Mesenchymal stem cell (in vitro differentiated cells and primary cell): ENCODE data around the gene KLRC1.

ENCODE experiments used
- DNase-seq: peaks from one replicate; pipeline ENCODE4 v3.0.0-alpha.2; 2013
- H2AFZ ChIP-seq: one replicate; pipeline ENCODE4 v1.6.1; 2013; ENCODE audit warnings: low read depth, mild to moderate bottlenecking, control low read depth, inconsistent platforms, low read length, moderate library complexity
- H2AK5ac ChIP-seq: 2 replicates; pipeline ENCODE4 v1.6.1; 2013; ENCODE audit warnings: low read length, moderate library complexity, mild to moderate bottlenecking, inconsistent platforms; ENCODE audit not compliant: severe bottlenecking
- H2BK120ac ChIP-seq: one replicate; pipeline ENCODE4 v1.6.1; 2013; ENCODE audit warnings: low read depth, mild to moderate bottlenecking, inconsistent platforms, low read length, moderate library complexity
- H2BK12ac ChIP-seq, 2 experiments: one replicate each; pipeline ENCODE4 v1.6.1; 2013; ENCODE audit warnings: inconsistent platforms in 2 of 2, low read length in 2 of 2, mild to moderate bottlenecking in 2 of 2, moderate library complexity in 2 of 2, control low read depth in 1 of 2
- H2BK15ac ChIP-seq: one replicate; pipeline ENCODE4 v1.6.1; 2013; ENCODE audit warnings: mild to moderate bottlenecking, low read depth, inconsistent platforms; ENCODE audit not compliant: poor library complexity, severe bottlenecking
- H2BK5ac ChIP-seq: 2 replicates; pipeline ENCODE4 v1.6.1; 2013; ENCODE audit warnings: low read depth, mild to moderate bottlenecking, low read length, control low read depth, inconsistent platforms; ENCODE audit not compliant: poor library complexity, severe bottlenecking
- H3K14ac ChIP-seq, 2 experiments: one replicate each; pipeline ENCODE4 v1.6.1; 2013; ENCODE audit warnings: inconsistent platforms in 2 of 2, low read length in 2 of 2, control low read depth in 1 of 2, mild to moderate bottlenecking in 1 of 2, moderate library complexity in 1 of 2
- H3K18ac ChIP-seq, 2 experiments: one replicate each; pipeline ENCODE4 v1.6.1; 2013; ENCODE audit warnings: inconsistent platforms in 2 of 2, low read length in 2 of 2, control low read depth in 1 of 2, low read depth in 1 of 2, mild to moderate bottlenecking in 1 of 2
- H3K23ac ChIP-seq, 2 experiments: one replicate each; pipeline ENCODE4 v1.6.1; 2013; ENCODE audit warnings: inconsistent platforms in 2 of 2, low read length in 2 of 2, mild to moderate bottlenecking in 2 of 2, moderate library complexity in 2 of 2, control low read depth in 1 of 2
- H3K27ac ChIP-seq: 2 replicates; pipeline ENCODE4 v1.5.1; 2013; ENCODE audit warnings: mild to moderate bottlenecking, moderate library complexity, low read length, control low read depth, inconsistent platforms; ENCODE audit not compliant: poor library complexity, severe bottlenecking
- H3K27me3 ChIP-seq, 2 experiments: 2 replicates each; pipeline versions ENCODE4 v1.6.1 to v1.7.0; 2013; ENCODE audit warnings: low read length in 2 of 2, mild to moderate bottlenecking in 2 of 2, moderate library complexity in 2 of 2, control low read depth in 1 of 2, inconsistent platforms in 1 of 2; ENCODE audit not compliant: control insufficient read depth in 1 of 2, insufficient read depth in 1 of 2
- H3K36me3 ChIP-seq, 2 experiments: 2 replicates each; pipeline versions ENCODE4 v1.6.1 to v1.7.0; 2013; ENCODE audit warnings: low read length in 2 of 2, control low read depth in 1 of 2, inconsistent platforms in 1 of 2, low read depth in 1 of 2, mild to moderate bottlenecking in 1 of 2; ENCODE audit not compliant: insufficient read depth in 2 of 2, control insufficient read depth in 1 of 2
- H3K4ac ChIP-seq, 2 experiments: one replicate each; pipeline ENCODE4 v1.6.1; 2013; ENCODE audit warnings: inconsistent platforms in 2 of 2, low read length in 2 of 2, mild to moderate bottlenecking in 2 of 2, moderate library complexity in 2 of 2, control low read depth in 1 of 2, low read depth in 1 of 2
- H3K4me1 ChIP-seq: 2 replicates; pipeline ENCODE4 v1.6.1; 2013; ENCODE audit warnings: low read depth, low read length, control low read depth; ENCODE audit not compliant: control insufficient read depth, insufficient read depth
- H3K4me2 ChIP-seq: 2 replicates; pipeline ENCODE4 v1.6.1; 2013; ENCODE audit warnings: low read length, mild to moderate bottlenecking, inconsistent platforms; ENCODE audit not compliant: poor library complexity, severe bottlenecking
- H3K4me3 ChIP-seq, 2 experiments: 2 replicates each; pipeline versions ENCODE4 v1.5.1 to v1.7.0; 2013; ENCODE audit warnings: low read length in 2 of 2, mild to moderate bottlenecking in 2 of 2, control low read depth in 1 of 2, low read depth in 1 of 2; ENCODE audit not compliant: insufficient read depth in 1 of 2
- H3K79me1 ChIP-seq: replicated peaks from 2 replicates; pipeline ENCODE4 v1.6.1; 2013; ENCODE audit warnings: mild to moderate bottlenecking, control low read depth, low read length, inconsistent platforms; ENCODE audit not compliant: poor library complexity, severe bottlenecking
- H3K9ac ChIP-seq: 2 replicates; pipeline ENCODE4 v1.7.0; 2013; ENCODE audit warnings: mild to moderate bottlenecking, low read length, moderate library complexity
- H3K9me3 ChIP-seq: 2 replicates; pipeline ENCODE4 v1.7.0; 2013; ENCODE audit warnings: mild to moderate bottlenecking, low read length; ENCODE audit not compliant: control insufficient read depth
- H4K8ac ChIP-seq: one replicate; pipeline ENCODE4 v1.6.1; 2013; ENCODE audit warnings: inconsistent platforms, mild to moderate bottlenecking, low read length, moderate library complexity
- H4K91ac ChIP-seq: one replicate; pipeline ENCODE4 v1.6.1; 2013; ENCODE audit warnings: mild to moderate bottlenecking, low read length, inconsistent platforms
- WGBS: methylation state at CpG from one replicate; pipeline ENCODE4 v1.1.7; 2013; ENCODE audit warnings: mixed read lengths; 5-methylcytosine and 5-hydroxymethylcytosine counted together

KLRC1 gene

DNA sequence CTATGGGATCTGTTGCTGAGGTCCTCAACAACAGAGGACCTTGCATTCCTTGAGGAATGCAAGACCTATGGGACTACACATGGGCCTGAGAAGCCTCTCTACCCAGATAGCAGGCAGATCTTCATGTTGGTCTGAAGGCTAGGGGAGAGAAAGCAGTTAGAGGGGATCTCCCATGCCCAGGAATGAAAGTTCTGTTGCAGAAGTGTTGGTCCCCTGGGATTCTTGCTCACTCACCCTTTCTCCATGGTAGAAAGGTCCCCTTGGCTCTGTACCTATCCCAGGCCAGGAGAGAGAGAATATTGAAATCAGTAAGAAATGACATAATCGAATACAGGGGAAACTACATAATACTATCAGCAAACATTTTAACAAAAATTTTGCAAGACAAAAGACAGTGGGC lies 16.5 kb upstream of the KLRC1 start:
- Histone ChIP-seq H3K18ac (no peak overlapping the region), H2BK15ac (no peak overlapping the region), H4K91ac (no peak overlapping the region), H3K23ac (no peak overlapping the region), H3K27ac (no peak overlapping the region), H2BK5ac (no peak overlapping the region), H2AFZ (no peak overlapping the region), H3K4me3 (no peak overlapping the region), H3K9me3 (no peaks in the 10 kb centered on the region), H3K27me3 (no peaks in the 10 kb centered on the region), H2AK5ac (no peak overlapping the region), H2BK12ac (no peak overlapping the region), H3K4me1 (no peaks in the 10 kb centered on the region), H4K8ac (no peak overlapping the region), H2BK120ac (no peak overlapping the region), H3K9ac (no peak overlapping the region), H3K4ac (no peak overlapping the region), H3K79me1 (no peaks in the 10 kb centered on the region), H3K36me3 (no peaks in the 10 kb centered on the region), H3K14ac (no peak overlapping the region), H3K4me2 (no peak overlapping the region)
- DNase-seq = no peak
- no CpG with 5 or more reads among the region's 1 CpG for WGBS

DNA sequence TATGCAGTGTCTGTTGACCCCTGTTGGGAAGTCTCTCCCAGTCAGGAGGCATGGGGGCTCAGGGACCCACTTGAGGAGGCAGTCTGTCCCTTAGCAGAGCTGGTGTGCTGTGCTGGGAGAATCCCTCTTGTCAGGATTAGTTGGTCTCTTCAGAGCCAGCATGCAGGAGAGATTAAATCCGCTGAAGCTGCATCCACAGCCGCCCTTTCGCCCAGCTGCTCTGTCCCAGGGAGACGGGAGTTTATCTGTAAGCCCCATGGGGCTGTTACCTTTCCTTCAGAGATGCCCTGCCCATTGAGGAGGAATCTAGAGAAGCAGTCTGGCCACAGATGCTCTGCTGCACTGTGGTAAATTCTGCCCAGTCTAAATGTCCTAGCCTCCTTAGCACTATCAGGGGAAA lies 13.1 kb upstream of the KLRC1 start:
- WGBS = 95% methylated on average over 4 of the region's 4 CpGs

DNA sequence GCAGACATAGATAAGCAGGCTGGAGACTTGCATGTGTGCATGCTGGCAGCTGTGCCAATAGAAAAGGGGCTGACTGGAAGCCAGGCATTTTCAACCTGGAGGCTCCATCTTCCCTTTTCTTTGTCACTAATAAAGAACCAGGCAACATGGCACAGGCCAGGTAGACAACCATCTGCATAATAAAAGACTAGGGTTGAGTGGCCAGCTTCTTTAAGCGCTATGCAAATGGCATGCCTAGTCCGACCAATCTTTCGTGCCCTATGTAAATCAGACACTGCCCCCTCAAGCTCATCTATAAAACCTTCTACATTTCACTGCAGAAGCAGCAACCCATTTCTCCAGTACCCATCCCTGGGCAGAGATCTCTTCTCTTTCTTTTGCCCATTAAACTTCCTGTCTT lies 4.6 kb upstream of the KLRC1 start:
- Histone ChIP-seq H3K4me3 (no peak overlapping the region), H3K4me1 (peaks cover 2% of the 10 kb centered on the region), H3K79me1 (no peaks in the 10 kb centered on the region), H3K14ac (no peak overlapping the region), H3K36me3 (no peaks in the 10 kb centered on the region), H2BK12ac (no peak overlapping the region), H2AFZ (no peak overlapping the region), H4K8ac (no peak overlapping the region), H3K9ac (no peak overlapping the region), H3K9me3 (peaks cover 50% of the 10 kb centered on the region), H3K4me2 (no peak overlapping the region), H4K91ac (no peak overlapping the region), H3K4ac (no peak overlapping the region), H2BK5ac (no peak overlapping the region), H3K27ac (no peak overlapping the region), H2AK5ac (no peak overlapping the region), H3K18ac (no peak overlapping the region), H2BK120ac (no peak overlapping the region), H2BK15ac (no peak overlapping the region), H3K23ac (no peak overlapping the region), H3K27me3 (no peaks in the 10 kb centered on the region)
- no peak for DNase-seq
- 98% methylated on average over 3 of the region's 3 CpGs for WGBS

More for the DNA sequence above, 13.1 kb upstream of the KLRC1 start:
- Histone ChIP-seq H3K4me3 (no peak overlapping the region), H3K23ac (no peak overlapping the region), H2BK12ac (no peak overlapping the region), H3K4me1 (no peaks in the 10 kb centered on the region), H4K91ac (no peak overlapping the region), H3K9me3 (peaks cover 14% of the 10 kb centered on the region), H3K9ac (no peak overlapping the region), H2BK15ac (no peak overlapping the region), H3K4ac (no peak overlapping the region), H4K8ac (no peak overlapping the region), H2AK5ac (no peak overlapping the region), H3K27me3 (no peaks in the 10 kb centered on the region), H3K36me3 (no peaks in the 10 kb centered on the region), H2AFZ (no peak overlapping the region), H3K4me2 (no peak overlapping the region), H2BK120ac (no peak overlapping the region), H3K14ac (no peak overlapping the region), H2BK5ac (no peak overlapping the region), H3K27ac (no peak overlapping the region), H3K18ac (no peak overlapping the region), H3K79me1 (no peaks in the 10 kb centered on the region)
- DNase-seq = no peak

DNA sequence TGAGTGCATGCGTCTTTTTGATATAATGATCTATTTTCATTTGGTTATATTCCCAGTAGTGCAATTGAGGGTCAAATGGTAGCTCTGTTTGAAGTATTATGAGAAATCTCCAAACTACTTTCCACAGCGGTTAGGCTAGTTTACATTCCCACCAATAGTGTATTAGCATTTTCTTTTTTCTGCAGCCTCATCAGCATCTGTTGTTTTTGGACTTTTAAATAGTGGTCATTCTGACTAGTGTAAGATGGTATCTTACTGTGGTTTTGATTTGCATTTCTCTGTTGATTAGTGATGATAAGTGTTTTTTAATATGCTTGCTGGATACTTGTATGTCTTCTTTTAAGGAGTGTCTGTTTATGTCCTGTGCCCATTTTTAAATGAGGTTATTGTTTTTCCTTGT lies 3.7 kb upstream of the KLRC1 start:
- Histone ChIP-seq H3K18ac (no peak overlapping the region), H3K79me1 (no peaks in the 10 kb centered on the region), H3K23ac (no peak overlapping the region), H3K4me2 (no peak overlapping the region), H2BK12ac (no peak overlapping the region), H2AK5ac (no peak overlapping the region), H3K9me3 (peaks cover 45% of the 10 kb centered on the region), H3K4me3 (no peak overlapping the region), H2AFZ (no peak overlapping the region), H3K14ac (no peak overlapping the region), H4K91ac (no peak overlapping the region), H3K36me3 (no peaks in the 10 kb centered on the region), H2BK120ac (no peak overlapping the region), H4K8ac (no peak overlapping the region), H3K9ac (no peak overlapping the region), H2BK5ac (no peak overlapping the region), H2BK15ac (no peak overlapping the region), H3K27ac (no peak overlapping the region), H3K27me3 (no peaks in the 10 kb centered on the region), H3K4me1 (peaks cover 2% of the 10 kb centered on the region), H3K4ac (no peak overlapping the region)
- DNase-seq = no peak
- 93% methylated on average over 2 of the region's 2 CpGs for WGBS
